ENCODE results near the gene RASAL2.

DNA sequence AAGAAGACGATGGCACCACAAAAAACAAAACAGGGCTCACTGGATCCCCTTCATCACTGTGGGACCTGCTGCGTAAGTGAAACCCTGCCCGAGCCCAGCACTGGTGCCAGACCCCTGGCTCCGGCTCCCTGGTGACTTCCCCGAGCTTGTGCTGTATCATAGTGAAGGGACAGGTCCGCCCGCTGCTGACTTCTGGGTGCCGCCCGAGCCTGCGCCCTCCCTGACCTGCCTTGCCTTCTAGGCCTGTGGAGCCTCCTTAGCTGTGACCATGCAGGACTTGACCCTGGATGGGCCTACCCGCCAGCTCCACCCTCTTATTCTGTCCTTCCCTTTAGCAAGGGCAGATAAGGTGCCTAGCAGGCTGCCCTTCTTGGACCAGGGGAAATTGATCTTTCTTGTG is 426.9 kb downstream of the RASAL2 start:
- no peak for TF ChIP-seq EZH2 (IDR thresholded peaks at IDR 0.05; ENCODE audit: low read length, missing control alignments)
- TF ChIP-seq, protein P1, sequence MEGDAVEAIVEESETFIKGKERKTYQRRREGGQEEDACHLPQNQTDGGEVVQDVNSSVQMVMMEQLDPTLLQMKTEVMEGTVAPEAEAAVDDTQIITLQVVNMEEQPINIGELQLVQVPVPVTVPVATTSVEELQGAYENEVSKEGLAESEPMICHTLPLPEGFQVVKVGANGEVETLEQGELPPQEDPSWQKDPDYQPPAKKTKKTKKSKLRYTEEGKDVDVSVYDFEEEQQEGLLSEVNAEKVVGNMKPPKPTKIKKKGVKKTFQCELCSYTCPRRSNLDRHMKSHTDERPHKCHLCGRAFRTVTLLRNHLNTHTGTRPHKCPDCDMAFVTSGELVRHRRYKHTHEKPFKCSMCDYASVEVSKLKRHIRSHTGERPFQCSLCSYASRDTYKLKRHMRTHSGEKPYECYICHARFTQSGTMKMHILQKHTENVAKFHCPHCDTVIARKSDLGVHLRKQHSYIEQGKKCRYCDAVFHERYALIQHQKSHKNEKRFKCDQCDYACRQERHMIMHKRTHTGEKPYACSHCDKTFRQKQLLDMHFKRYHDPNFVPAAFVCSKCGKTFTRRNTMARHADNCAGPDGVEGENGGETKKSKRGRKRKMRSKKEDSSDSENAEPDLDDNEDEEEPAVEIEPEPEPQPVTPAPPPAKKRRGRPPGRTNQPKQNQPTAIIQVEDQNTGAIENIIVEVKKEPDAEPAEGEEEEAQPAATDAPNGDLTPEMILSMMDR (conservative IDR thresholded peaks at IDR 0.05 in 1 of 2, IDR thresholded peaks at IDR 0.05 in 1 of 2; ENCODE audit: low read depth in 1 of 2, low read length in 2 of 2) = no peak
